ENCODE data around the gene RFPL4A.

RFPL4A gene

GRCh38 chr19:55809381-55810058, 50.6 kb downstream of the RFPL4A start:
- peak; percentile 90 for DNase-seq (ENCODE audit: low spot score)

- DNase-seq (ENCODE audit: low spot score): no peak
These were observed 52.4 kb downstream of the RFPL4A start for GRCh38 chr19:55811340-55811739.

- DNase-seq (ENCODE audit: low spot score): no peak
These were observed 53.6 kb downstream of the RFPL4A start for GRCh38 chr19:55812449-55812848.
